HepG2 (cell line): ENCODE results near the gene MCOLN3. TPM values are rescaled to one million over a fixed set of nuclear protein-coding genes. Genes with fewer than 3 reads are reported as not detected.

Source experiments
- ATAC-seq: fragments of 200-7000 bp; cut with Tn5 transposase; 3 replicates; pipeline ENCODE4 v1.9.1; 2020; ENCODE audit warnings: mild to moderate bottlenecking, moderate library complexity
- BruUV-seq: library from RNA; stranded (reverse); fragments of 400-500 nt; replicated peaks from 2 replicates; lab custom pipeline; 2021; lab: Mats Ljungman, UMichigan
- CTCF ChIA-PET: fragments of 300-600 bp; formaldehyde crosslinking; extraction: SDS; loops from one replicate; lab custom pipeline; 2021; ENCODE audit warnings: low total read pairs, inconsistent platforms, low intra/inter-chr PET ratio; lab: Yijun Ruan, JAX
- POLR2A ChIA-PET: fragments of 350-600 bp; sonication (Branson Sonifier 250); formaldehyde crosslinking; loops from one replicate; lab custom pipeline; 2020; ENCODE audit warnings: antibody characterized with exemption, inconsistent platforms; lab: Yijun Ruan, JAX
- DNase-seq: peaks from one replicate; pipeline ENCODE4 v3.0.0-alpha.2; 2015; ENCODE audit warnings: low spot score
- FAIRE-seq: peaks from 3 replicates; lab custom pipeline; 2011; peaks lifted over from hg19 to GRCh38; lab: Jason Lieb, UNC
- H2AFZ ChIP-seq: one replicate; pipeline ENCODE4 v1.6.1; 2011; ENCODE audit warnings: low read length, inconsistent platforms
- H3K27ac ChIP-seq: fragments of 300-600 bp; 3 replicates; pipeline ENCODE4 v1.8.0; 2011; ENCODE audit warnings: mixed run types, mild to moderate bottlenecking, mixed read lengths, low read length, inconsistent platforms; ENCODE audit not compliant: insufficient read depth; ENCODE audit errors: extremely low read length
- H3K27me3 ChIP-seq, 2 experiments: fragments of 200-600 bp in 1 of 2; 2 replicates in 1 of 2; 3 replicates in 1 of 2; pipeline versions ENCODE4 v1.6.0 to v1.8.0; 2011; ENCODE audit warnings: low read length in 2 of 2, mild to moderate bottlenecking in 2 of 2, moderate library complexity in 2 of 2, inconsistent platforms in 1 of 2; ENCODE audit not compliant: insufficient read depth in 2 of 2, control insufficient read depth in 1 of 2
- H3K36me3 ChIP-seq, 2 experiments: fragments of 200-600 bp in 1 of 2; replicated peaks in 1 of 2; 2 replicates in 1 of 2; 3 replicates in 1 of 2; pipeline versions ENCODE4 v1.5.1 to v1.8.0; 2011; ENCODE audit warnings: low read length in 2 of 2, inconsistent platforms in 1 of 2; ENCODE audit not compliant: insufficient read depth in 2 of 2, control insufficient read depth in 1 of 2
- H3K4me1 ChIP-seq: 2 replicates; pipeline ENCODE4 v1.5.1; 2012; ENCODE audit warnings: low read length, inconsistent platforms; ENCODE audit not compliant: insufficient read depth
- H3K4me2 ChIP-seq: 2 replicates; pipeline ENCODE4 v1.6.0; 2011; ENCODE audit warnings: low read depth, low read length, inconsistent platforms
- H3K4me3 ChIP-seq, 3 experiments: fragments of 200-600 bp in 1 of 3; sonication (generic), shearing (Covaris generic) in 1 of 3; replicated peaks in 1 of 3; 2 replicates each; pipeline ENCODE4 v1.5.1; 2011 to 2016; ENCODE audit warnings: low read length in 3 of 3, inconsistent platforms in 2 of 3, low read depth in 2 of 3, mild to moderate bottlenecking in 2 of 3, control low read depth in 1 of 3, mixed read lengths in 1 of 3; ENCODE audit not compliant: insufficient read depth in 1 of 3
- H3K79me2 ChIP-seq: one replicate; pipeline ENCODE4 v1.6.1; 2011; ENCODE audit warnings: low read length, inconsistent platforms; ENCODE audit not compliant: insufficient read depth
- H3K9ac ChIP-seq: 2 replicates; pipeline ENCODE4 v1.6.0; 2011; ENCODE audit warnings: mild to moderate bottlenecking, low read depth, low read length, inconsistent platforms; ENCODE audit not compliant: insufficient read depth
- H3K9me3 ChIP-seq: 2 replicates; pipeline ENCODE4 v1.5.1; 2012; ENCODE audit warnings: mild to moderate bottlenecking, low read length
- H4K20me1 ChIP-seq: 2 replicates; pipeline ENCODE4 v1.6.0; 2011; ENCODE audit warnings: inconsistent platforms, mild to moderate bottlenecking, low read length, moderate library complexity; ENCODE audit not compliant: insufficient read depth
- HIVEP1 ChIP-seq: sonication (generic); formaldehyde crosslinking; IDR thresholded peaks from 2 replicates; pipeline ENCODE4 v1.4.0; 2020; ENCODE audit warnings: mild to moderate bottlenecking, missing genetic modification reagents
- NFATC3 ChIP-seq: sonication (generic); formaldehyde crosslinking; IDR thresholded peaks from 2 replicates; pipeline ENCODE4 v1.5.1; 2020; ENCODE audit warnings: mild to moderate bottlenecking, missing genetic modification reagents
- PHF21A ChIP-seq: sonication (generic); formaldehyde crosslinking; IDR thresholded peaks from 2 replicates; pipeline ENCODE4 v1.5.0; 2020; ENCODE audit warnings: mild to moderate bottlenecking, missing genetic modification reagents
- RBM39 ChIP-seq: fragments of 200-400 bp; formaldehyde crosslinking; IDR thresholded peaks from one replicate; pipeline ENCODE4 v1.6.1; 2018; ENCODE audit warnings: antibody characterized with exemption, mild to moderate bottlenecking, low read depth, low read length; ENCODE audit not compliant: poor library complexity, severe bottlenecking
- THAP11 ChIP-seq: IDR thresholded peaks from 2 replicates; pipeline ENCODE4 v1.6.1; 2016; ENCODE audit warnings: missing biosample characterization, missing genetic modification reagents
- ZKSCAN5 ChIP-seq: sonication (generic); formaldehyde crosslinking; IDR thresholded peaks from 2 replicates; pipeline ENCODE4 v1.5.1; 2020; ENCODE audit warnings: mild to moderate bottlenecking, missing genetic modification reagents
- ZMAT3 ChIP-seq: sonication (generic); formaldehyde crosslinking; conservative IDR thresholded peaks from 2 replicates; pipeline ENCODE4 v1.7.0; 2021; ENCODE audit warnings: missing genetic modification reagents
- ZNF24 ChIP-seq: fragments of 450-650 bp; IDR thresholded peaks from 2 replicates; pipeline ENCODE4 v1.6.1; 2017; ENCODE audit warnings: antibody characterized with exemption, mild to moderate bottlenecking
- ZNF496 ChIP-seq: sonication (generic); formaldehyde crosslinking; IDR thresholded peaks from 2 replicates; pipeline ENCODE4 v1.8.1; 2023; ENCODE audit warnings: mild to moderate bottlenecking, moderate library complexity, missing genetic modification reagents; ENCODE audit not compliant: insufficient replicate concordance
- ZNF570 ChIP-seq: sonication (generic); formaldehyde crosslinking; IDR thresholded peaks from 2 replicates; pipeline ENCODE4 v1.4.0; 2020; ENCODE audit warnings: mild to moderate bottlenecking, missing genetic modification reagents, borderline replicate concordance
- WGBS: methylation state at CpG from one replicate; pipeline ENCODE4 v1.1.6; 2017; ENCODE audit warnings: low lambda C conversion rate; 5-methylcytosine and 5-hydroxymethylcytosine counted together
- in situ Hi-C: cut with HindIII; loops from 2 replicates; pipeline ENCODE4 v1.10.0; 2017; ENCODE audit warnings: low pct_unique_long_range_greater_than_20kb; ENCODE audit not compliant: extremely low pct_ligation_motif_present
- intact Hi-C: fragments of 100-400 bp; cut with micrococcal nuclease; formaldehyde crosslinking; loops from one replicate; pipeline ENCODE4 v1.10.0; 2022; ENCODE audit not compliant: unreplicated experiment
- polyA plus RNA-seq, 8 experiments: library from polyadenylated mRNA; depleted of rRNA in 3 of 8; stranded (reverse) in 7 of 8; unstranded in 1 of 8; fragments of >200 nt; fragmentation: Illumina TruSeq in 4 of 8; extraction: Trizol in 4 of 8; gene quantifications; 2 replicates each; pipeline versions ENCODE4 v1.2.1 to v1.2.3, GENCODE V29; 2011 to 2016; ENCODE audit warnings: low read depth in 4 of 8, missing spikeins in 1 of 8, mixed read lengths in 1 of 8; ENCODE audit not compliant: insufficient read depth in 1 of 8
- total RNA-seq, 5 experiments: library from RNA; depleted of rRNA; stranded (reverse); fragments of >200 nt; fragmentation: Illumina TruSeq; extraction: Trizol; gene quantifications; 2 replicates each; pipeline ENCODE4 v1.2.3, GENCODE V29; 2016; ENCODE audit warnings: low read depth in 1 of 5
- TF ChIP-seq, protein P1 (sequence below): sonication (generic); formaldehyde crosslinking; IDR thresholded peaks from 2 replicates; pipeline ENCODE4 v1.4.0; 2020; ENCODE audit warnings: missing genetic modification reagents, mild to moderate bottlenecking, borderline replicate concordance

MCOLN3 gene
- total and polyA plus RNA-seq, 2 of the 13 experiments (the other 11 are each of a cell fraction or from before 2014, with no cell fraction given) = 0.04 TPM

DNA sequence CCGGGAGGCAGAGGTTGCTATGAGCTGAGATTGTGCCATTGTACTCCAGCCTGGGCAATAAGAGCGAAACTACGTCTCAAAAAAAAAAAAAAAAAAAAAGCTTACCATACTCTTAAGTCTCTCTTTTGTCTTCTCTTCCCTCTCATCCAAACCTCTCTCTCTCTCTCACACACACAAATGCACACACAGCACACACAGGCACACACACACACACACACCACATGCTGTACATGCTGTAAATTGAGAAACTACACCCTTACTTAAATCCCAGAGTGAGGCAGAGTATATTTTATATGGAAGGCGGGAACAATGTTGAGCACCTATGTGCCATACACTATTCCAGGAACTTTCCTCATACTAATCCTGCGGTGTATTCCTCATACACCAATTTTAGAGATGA is 6.5 kb downstream of the MCOLN3 start:
- intact Hi-C loops = no loop called here
- Histone ChIP-seq H3K4me1 (no peaks in the 10 kb centered on the region), H3K27ac (no peak overlapping the region), H3K4me2 (no peak overlapping the region), H2AFZ (no peak overlapping the region), H3K9ac (no peak overlapping the region), H4K20me1 (no peaks in the 10 kb centered on the region), H3K79me2 (no peaks in the 10 kb centered on the region), H3K36me3 (no peaks in the 10 kb centered on the region), H3K27me3 (peaks cover 0 to 13% of the 10 kb centered on the region in 2 experiments; a peak in 2 of 5 replicates), H3K9me3 (no peaks in the 10 kb centered on the region), H3K4me3 (no peak overlapping the region)
- FAIRE-seq = no peak
- 20% methylated on average over 5 of the region's 5 CpGs for WGBS
- no peak for DNase-seq
- ATAC-seq = no peak
- no TSS peak for BruUV-seq
- TF ChIP-seq ZNF570 (CRISPR knock-in tag) = no peak
- TF ChIP-seq ZNF24 = no peak
- no peak for TF ChIP-seq HIVEP1 (CRISPR knock-in tag)
- TF ChIP-seq ZNF496 (CRISPR knock-in tag) = no peak
- no peak for TF ChIP-seq THAP11 (CRISPR knock-in tag)
- no peak for TF ChIP-seq ZMAT3 (CRISPR knock-in tag)
- TF ChIP-seq ZKSCAN5 (CRISPR knock-in tag) = no peak
- no peak for TF ChIP-seq NFATC3
- TF ChIP-seq RBM39 = no peak
- TF ChIP-seq PHF21A (CRISPR knock-in tag) = no peak
- TF ChIP-seq, protein P1, sequence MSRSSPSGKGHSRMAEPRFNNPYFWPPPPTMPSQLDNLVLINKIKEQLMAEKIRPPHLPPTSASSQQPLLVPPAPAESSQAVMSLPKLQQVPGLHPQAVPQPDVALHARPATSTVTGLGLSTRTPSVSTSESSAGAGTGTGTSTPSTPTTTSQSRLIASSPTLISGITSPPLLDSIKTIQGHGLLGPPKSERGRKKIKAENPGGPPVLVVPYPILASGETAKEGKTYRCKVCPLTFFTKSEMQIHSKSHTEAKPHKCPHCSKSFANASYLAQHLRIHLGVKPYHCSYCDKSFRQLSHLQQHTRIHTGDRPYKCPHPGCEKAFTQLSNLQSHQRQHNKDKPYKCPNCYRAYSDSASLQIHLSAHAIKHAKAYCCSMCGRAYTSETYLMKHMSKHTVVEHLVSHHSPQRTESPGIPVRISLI (CRISPR knock-in tag) = no peak
- in situ Hi-C loops = no loop called here
- POLR2A ChIA-PET = no interaction called here
- CTCF ChIA-PET = no interaction called here
